Fibroblast of mammary gland (primary cell): ENCODE data around the gene NBEA.
A peak's percentile ranks its signal among the peaks of the same experiment; 100 is the strongest.

Source experiments
- DNase-seq: peaks from one replicate; pipeline ENCODE4 v3.0.0-alpha.2; 2010; ENCODE audit warnings: low read depth
- H3K4me3 ChIP-seq: 2 replicates; pipeline ENCODE4 v1.5.1; 2011; ENCODE audit warnings: low read depth, mild to moderate bottlenecking, low read length, moderate library complexity; ENCODE audit not compliant: control insufficient read depth
- TF ChIP-seq, protein P1 (sequence below): conservative IDR thresholded peaks from 2 replicates; pipeline ENCODE4 v1.5.1; 2011; ENCODE audit warnings: low read depth, low read length, inconsistent platforms; ENCODE audit not compliant: control insufficient read depth, insufficient read depth

NBEA gene

DNA sequence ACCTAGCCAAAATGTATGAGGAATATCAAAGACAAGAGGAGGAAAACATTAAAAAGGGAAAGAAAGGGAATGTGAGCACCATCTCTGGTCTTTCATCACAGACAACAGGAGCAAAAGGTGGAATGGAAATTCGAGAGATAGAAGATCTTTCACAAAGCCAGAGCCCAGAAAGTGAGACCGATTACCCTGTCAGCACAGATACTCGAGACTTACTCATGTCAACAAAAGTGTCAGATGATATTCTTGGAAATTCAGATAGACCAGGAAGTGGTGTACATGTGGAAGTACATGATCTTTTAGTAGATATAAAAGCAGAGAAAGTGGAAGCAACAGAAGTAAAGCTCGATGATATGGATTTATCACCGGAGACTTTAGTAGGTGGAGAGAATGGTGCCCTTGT, 217.0 kb downstream of the NBEA start:
- no peak for DNase-seq
- H3K4me3 ChIP-seq: no peak overlapping the region
- TF ChIP-seq, protein P1, sequence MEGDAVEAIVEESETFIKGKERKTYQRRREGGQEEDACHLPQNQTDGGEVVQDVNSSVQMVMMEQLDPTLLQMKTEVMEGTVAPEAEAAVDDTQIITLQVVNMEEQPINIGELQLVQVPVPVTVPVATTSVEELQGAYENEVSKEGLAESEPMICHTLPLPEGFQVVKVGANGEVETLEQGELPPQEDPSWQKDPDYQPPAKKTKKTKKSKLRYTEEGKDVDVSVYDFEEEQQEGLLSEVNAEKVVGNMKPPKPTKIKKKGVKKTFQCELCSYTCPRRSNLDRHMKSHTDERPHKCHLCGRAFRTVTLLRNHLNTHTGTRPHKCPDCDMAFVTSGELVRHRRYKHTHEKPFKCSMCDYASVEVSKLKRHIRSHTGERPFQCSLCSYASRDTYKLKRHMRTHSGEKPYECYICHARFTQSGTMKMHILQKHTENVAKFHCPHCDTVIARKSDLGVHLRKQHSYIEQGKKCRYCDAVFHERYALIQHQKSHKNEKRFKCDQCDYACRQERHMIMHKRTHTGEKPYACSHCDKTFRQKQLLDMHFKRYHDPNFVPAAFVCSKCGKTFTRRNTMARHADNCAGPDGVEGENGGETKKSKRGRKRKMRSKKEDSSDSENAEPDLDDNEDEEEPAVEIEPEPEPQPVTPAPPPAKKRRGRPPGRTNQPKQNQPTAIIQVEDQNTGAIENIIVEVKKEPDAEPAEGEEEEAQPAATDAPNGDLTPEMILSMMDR: no peak

DNA sequence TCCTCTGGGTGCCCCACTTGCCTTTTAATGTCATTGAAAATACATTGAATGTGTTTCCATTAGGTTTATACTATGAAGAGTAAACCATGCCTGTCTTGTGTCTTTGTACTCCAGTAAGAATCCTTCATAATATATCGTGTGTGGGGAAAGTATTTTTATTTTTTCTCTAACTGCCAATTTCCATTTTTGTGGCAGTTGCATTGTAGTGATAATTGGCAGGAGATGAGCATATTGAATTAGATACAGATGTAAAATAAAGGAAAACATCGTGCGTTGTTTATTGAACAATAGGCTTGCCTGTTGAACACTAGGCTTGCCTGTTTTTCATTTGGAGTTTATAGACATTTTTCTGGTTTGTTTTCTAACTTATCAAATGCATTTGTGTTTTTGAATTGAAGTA, 218.8 kb downstream of the NBEA start:
- DNase-seq: no peak
- TF ChIP-seq, protein P1: no peak
- H3K4me3 ChIP-seq: no peak overlapping the region

DNA sequence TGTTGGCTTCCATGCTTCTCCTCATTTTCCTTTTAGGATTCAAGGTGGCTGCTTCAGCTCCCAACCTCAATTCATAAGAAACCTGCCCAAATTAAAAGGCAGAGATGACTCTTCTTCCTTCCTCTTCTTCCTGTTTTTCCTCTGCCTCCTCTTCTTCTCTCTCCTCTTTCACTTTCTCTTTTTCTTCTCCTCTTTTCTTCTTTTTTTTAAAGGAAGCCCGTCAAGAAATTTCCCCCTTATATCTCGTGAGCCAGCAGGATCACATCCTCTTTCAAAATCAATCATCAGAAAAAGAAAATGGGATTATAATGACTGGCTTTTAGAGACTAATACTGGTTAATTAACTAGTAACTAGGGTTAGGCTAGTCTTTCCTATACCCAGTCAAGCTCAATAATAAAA, 220.3 kb downstream of the NBEA start:
- H3K4me3 ChIP-seq: no peak overlapping the region
- no peak for DNase-seq
- TF ChIP-seq, protein P1: no peak

DNA sequence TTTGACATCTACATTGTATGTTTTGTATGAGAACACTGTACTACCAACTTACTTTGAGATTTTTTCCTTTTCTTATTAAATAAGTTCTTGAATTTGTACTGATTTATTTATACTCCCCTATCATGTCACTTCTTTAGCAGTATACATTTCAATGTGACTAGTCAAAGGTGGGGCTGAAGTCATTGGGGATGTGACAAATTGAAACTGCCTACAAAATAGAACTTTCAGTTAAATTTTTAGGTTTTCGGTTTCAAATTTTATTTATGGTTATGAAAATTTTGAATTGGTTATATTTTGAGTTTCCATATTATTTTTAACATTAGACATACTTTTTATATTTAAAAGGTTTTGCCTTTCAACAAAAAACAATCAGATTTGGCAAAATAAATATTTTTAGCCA, 221.6 kb downstream of the NBEA start:
- TF ChIP-seq, protein P1: no peak
- no peak for DNase-seq
- H3K4me3 ChIP-seq: no peak overlapping the region

DNA sequence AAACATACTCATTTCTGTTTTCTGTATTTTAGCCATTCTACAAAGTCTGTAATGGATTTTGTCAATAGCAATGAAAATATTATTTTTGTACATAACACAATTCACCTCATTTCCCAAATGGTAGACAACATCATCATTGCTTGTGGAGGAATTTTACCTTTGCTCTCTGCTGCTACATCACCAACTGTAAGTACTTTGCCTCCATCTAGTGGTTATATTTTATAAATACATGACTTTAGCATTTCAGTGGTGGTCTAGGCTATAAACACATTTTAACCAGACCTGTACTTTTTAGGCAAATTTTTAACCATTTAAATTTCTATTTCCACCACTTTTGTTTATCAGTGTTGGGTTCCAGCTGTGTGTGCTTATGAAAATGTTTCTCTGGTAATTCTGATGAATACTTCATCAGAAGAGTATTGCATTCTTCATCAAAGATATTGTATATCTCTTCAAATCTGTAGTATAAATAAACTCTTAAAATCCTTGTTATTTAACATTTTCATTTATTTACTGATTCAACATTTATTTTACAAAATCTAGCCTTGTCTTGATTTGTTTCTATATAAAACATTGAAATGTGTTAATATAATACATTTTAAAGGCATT, 222.4 kb downstream of the NBEA start:
- peak; percentile 43 for DNase-seq
- H3K4me3 ChIP-seq: no peak overlapping the region
- TF ChIP-seq, protein P1: peak; percentile 67

DNA sequence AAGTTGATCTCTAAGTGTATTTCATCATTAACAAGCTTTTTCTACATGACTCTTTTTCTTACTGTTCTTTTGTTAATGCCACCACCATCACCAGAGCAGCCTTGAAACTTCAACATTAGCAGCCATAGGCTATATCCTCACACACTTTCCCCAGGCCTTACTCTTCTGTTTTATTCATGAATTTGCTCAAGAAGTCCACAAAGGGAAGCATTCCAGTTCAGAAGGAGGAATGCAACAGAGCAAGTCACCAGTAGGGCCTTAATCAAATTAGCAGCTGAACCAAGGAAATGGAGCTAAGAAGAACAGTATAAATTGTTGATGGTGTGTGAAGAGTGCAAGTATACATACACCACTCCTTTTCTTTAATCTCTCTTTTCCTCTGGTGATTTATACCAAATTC, 223.1 kb downstream of the NBEA start:
- TF ChIP-seq, protein P1: no peak
- no peak for DNase-seq
- H3K4me3 ChIP-seq: no peak overlapping the region

DNA sequence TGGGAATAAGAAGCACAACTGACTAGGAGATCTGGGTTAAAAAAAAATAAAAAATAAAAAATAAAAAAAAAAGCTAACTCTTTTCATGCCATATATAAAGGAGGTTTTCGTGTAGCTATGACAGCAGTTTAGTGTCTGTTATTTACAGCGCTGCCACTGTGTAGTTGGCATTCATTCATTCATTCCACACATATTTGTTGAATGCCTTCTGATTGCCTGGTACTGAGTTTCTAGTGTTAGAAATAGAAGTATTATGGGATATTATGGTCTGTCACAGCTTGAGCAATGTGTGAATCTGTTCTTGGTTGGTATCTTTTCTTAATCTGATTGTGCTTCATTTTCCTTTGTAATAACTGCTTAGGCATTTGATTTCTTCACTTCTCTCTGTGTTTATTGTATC, 237.4 kb downstream of the NBEA start:
- H3K4me3 ChIP-seq: no peak overlapping the region
- TF ChIP-seq, protein P1: no peak
- no peak for DNase-seq
